ENCODE measurements around the gene FAM13A. TPM values are rescaled to one million over a fixed set of nuclear protein-coding genes. Genes with fewer than 3 reads are reported as not detected.

Gene FAM13A
- total and polyA plus RNA-seq, 9 of the 15 experiments (the other 6 are each of a cell fraction or from before 2014, with no cell fraction given), result 11.3 to 23.3 (median 14.7) TPM

GRCh38 chr4:88788895-88789294 is 268.1 kb downstream of the FAM13A start:
- FAIRE-seq, result no peak
- ChIA-PET CTCF (ENCODE audit: low intra/inter-chr PET ratio) (no interaction called here), POLR2A (no interaction called here)

More at GRCh38 chr4:88788895-88789294, 268.1 kb downstream of the FAM13A start:
- intact Hi-C loops (cut with micrococcal nuclease) (no loop called here), in situ Hi-C loops (cut with MboI) (no loop called here)
- Histone ChIP-seq H3K36me3 (ENCODE audit: control insufficient read depth, insufficient read depth, low read length) (peaks cover 24% of the 10 kb centered on the region; the same call in 2 of the 3 replicates), H3K4me2 (ENCODE audit: insufficient read depth, low read length) (no peak overlapping the region), H2AFZ (ENCODE audit: low read depth, low read length) (no peak overlapping the region), H3K27me3 (ENCODE audit: control insufficient read depth in 2 of 2, insufficient read depth in 2 of 2, low read length in 2 of 2) (no peaks in the 10 kb centered on the region), H3K27ac (ENCODE audit: extremely low read depth, low read depth, low read length) (no peak overlapping the region), H4K20me1 (replicated peaks; ENCODE audit: control insufficient read depth, insufficient read depth, low read length) (no peaks in the 10 kb centered on the region), H3K79me2 (ENCODE audit: control insufficient read depth, insufficient read depth, low read length) (no peaks in the 10 kb centered on the region), H3K4me1 (replicated peaks in 1 of 2; ENCODE audit: control insufficient read depth in 2 of 2, insufficient read depth in 2 of 2, low read length in 2 of 2) (no peaks in the 10 kb centered on the region), H3K9ac (ENCODE audit: insufficient read depth in 1 of 2, low read depth in 2 of 2, low read length in 2 of 2) (no peak overlapping the region), H3K4me3 (no peak overlapping the region), H3K9me3 (replicated peaks; ENCODE audit: control insufficient read depth, insufficient read depth, low read depth, low read length) (no peaks in the 10 kb centered on the region), H3K9me1 (ENCODE audit: control insufficient read depth, insufficient read depth, low read length) (no peaks in the 10 kb centered on the region)
- DNase-seq (ENCODE audit: extremely low read depth in 1 of 4, low spot score in 3 of 4) (no peak), ATAC-seq (no peak)
- BruUV-seq (replicated peaks), result no TSS peak
- TF ChIP-seq PYGO2 (tag; IDR thresholded peaks at IDR 0.05) (no peak), MBD2 (IDR thresholded peaks at IDR 0.05; ENCODE audit: borderline replicate concordance, low read depth) (no peak), ZNF12 (CRISPR knock-in tag; IDR thresholded peaks at IDR 0.05) (no peak), ZNF764 (CRISPR knock-in tag; IDR thresholded peaks at IDR 0.05; ENCODE audit: low read depth) (no peak), NCOA4 (IDR thresholded peaks at IDR 0.05; ENCODE audit: partially characterized antibody) (no peak), ZNF75A (CRISPR knock-in tag; IDR thresholded peaks at IDR 0.05) (no peak), BACH1 (tag; IDR thresholded peaks at IDR 0.05) (no peak), SUPT5H (IDR thresholded peaks at IDR 0.05) (no peak), BCL6 (CRISPR knock-in tag; IDR thresholded peaks at IDR 0.05) (no peak), CGGBP1 (CRISPR knock-in tag; IDR thresholded peaks at IDR 0.05) (no peak), CHAMP1 (IDR thresholded peaks at IDR 0.05) (no peak), CREBBP (IDR thresholded peaks at IDR 0.05; ENCODE audit: low read depth, low read length) (no peak), STAT6 (CRISPR knock-in tag; IDR thresholded peaks at IDR 0.05) (no peak), CREB3 (tag; conservative IDR thresholded peaks at IDR 0.05; ENCODE audit: low read depth) (no peak), ZNF316 (IDR thresholded peaks at IDR 0.05) (no peak), C11orf30 (IDR thresholded peaks at IDR 0.05; ENCODE audit: low read depth) (no peak)

All from K562 (cell line).